H9 (cell line): Measurements from ENCODE around the gene STMN3. TPM values are rescaled to one million over a fixed set of nuclear protein-coding genes. Genes with fewer than 3 reads are reported as not detected.

ENCODE experiments used
- DNase-seq: peaks from one replicate; pipeline ENCODE4 v3.0.0-alpha.2; 2017
- H2AFZ ChIP-seq: one replicate; pipeline ENCODE4 v1.6.1; 2013; ENCODE audit warnings: mild to moderate bottlenecking, low read length, control low read depth, moderate library complexity
- H2AK5ac ChIP-seq: 2 replicates; pipeline ENCODE4 v1.6.1; 2013; ENCODE audit warnings: low read length, control low read depth, mixed read lengths; ENCODE audit not compliant: insufficient read length
- H2BK120ac ChIP-seq: one replicate; pipeline ENCODE4 v1.6.1; 2013; ENCODE audit warnings: low read depth, mild to moderate bottlenecking, low read length, control low read depth, inconsistent platforms; ENCODE audit not compliant: poor library complexity, severe bottlenecking
- H2BK12ac ChIP-seq: 2 replicates; pipeline ENCODE4 v1.6.1; 2013; ENCODE audit warnings: low read length, control low read depth, mixed read lengths, low read depth; ENCODE audit not compliant: insufficient read length
- H2BK15ac ChIP-seq: 2 replicates; pipeline ENCODE4 v1.6.1; 2013; ENCODE audit warnings: low read depth, low read length, control low read depth
- H2BK20ac ChIP-seq: one replicate; pipeline ENCODE4 v1.6.1; 2013; ENCODE audit warnings: low read depth, mild to moderate bottlenecking, low read length, control low read depth, inconsistent platforms; ENCODE audit not compliant: poor library complexity, severe bottlenecking
- H2BK5ac ChIP-seq: 2 replicates; pipeline ENCODE4 v1.6.1; 2013; ENCODE audit warnings: low read length, control low read depth, mixed read lengths; ENCODE audit not compliant: insufficient read length
- H3K14ac ChIP-seq: 2 replicates; pipeline ENCODE4 v1.6.1; 2013; ENCODE audit warnings: low read length, control low read depth; ENCODE audit not compliant: insufficient read depth
- H3K18ac ChIP-seq: 2 replicates; pipeline ENCODE4 v1.6.1; 2013; ENCODE audit warnings: low read depth, mild to moderate bottlenecking, mixed read lengths, low read length, control low read depth; ENCODE audit not compliant: insufficient read length
- H3K23ac ChIP-seq: 2 replicates; pipeline ENCODE4 v1.6.1; 2013; ENCODE audit warnings: low read length, control low read depth, mixed read lengths, low read depth; ENCODE audit not compliant: insufficient read length
- H3K23me2 ChIP-seq: 2 replicates; pipeline ENCODE4 v1.6.1; 2013; ENCODE audit warnings: low read depth, mild to moderate bottlenecking, mixed read lengths, low read length, control low read depth; ENCODE audit not compliant: insufficient read length, poor library complexity, severe bottlenecking
- H3K27ac ChIP-seq: 2 replicates; pipeline ENCODE4 v1.5.1; 2013; ENCODE audit warnings: low read length, control low read depth, mixed read lengths, low read depth; ENCODE audit not compliant: insufficient read length
- H3K27me3 ChIP-seq: 2 replicates; pipeline ENCODE4 v1.6.1; 2013; ENCODE audit warnings: low read length, control low read depth, inconsistent platforms; ENCODE audit not compliant: insufficient read depth
- H3K4ac ChIP-seq: 2 replicates; pipeline ENCODE4 v1.6.1; 2013; ENCODE audit warnings: low read depth, mild to moderate bottlenecking, control low read depth, inconsistent platforms, low read length, moderate library complexity
- H3K4me1 ChIP-seq: 2 replicates; pipeline ENCODE4 v1.6.1; 2013; ENCODE audit warnings: low read length, control low read depth, inconsistent platforms; ENCODE audit not compliant: insufficient read depth
- H3K4me2 ChIP-seq: 2 replicates; pipeline ENCODE4 v1.6.1; 2013; ENCODE audit warnings: low read length, control low read depth, mixed read lengths; ENCODE audit not compliant: insufficient read length, insufficient read depth
- H3K56ac ChIP-seq: 2 replicates; pipeline ENCODE4 v1.6.1; 2013; ENCODE audit warnings: low read depth, mild to moderate bottlenecking, mixed read lengths, low read length, control low read depth; ENCODE audit not compliant: insufficient read length
- H3K79me1 ChIP-seq: 2 replicates; pipeline ENCODE4 v1.6.1; 2013; ENCODE audit warnings: low read depth, mild to moderate bottlenecking, moderate library complexity, low read length, control low read depth, inconsistent platforms; ENCODE audit not compliant: insufficient read depth, poor library complexity, severe bottlenecking
- H3K79me2 ChIP-seq: 2 replicates; pipeline ENCODE4 v1.6.1; 2013; ENCODE audit warnings: low read length, control low read depth, inconsistent platforms; ENCODE audit not compliant: insufficient read depth
- H3K9ac ChIP-seq: 2 replicates; pipeline ENCODE4 v1.6.1; 2013; ENCODE audit warnings: low read length, control low read depth, mixed read lengths; ENCODE audit not compliant: insufficient read length; ENCODE audit errors: extremely low read depth
- H3K9me3 ChIP-seq: one replicate; pipeline ENCODE4 v1.6.1; 2013; ENCODE audit warnings: low read depth, low read length, inconsistent platforms; ENCODE audit not compliant: control insufficient read depth
- H3T11ph ChIP-seq: one replicate; pipeline ENCODE4 v1.6.1; 2013; ENCODE audit warnings: mild to moderate bottlenecking, low read length, control low read depth, inconsistent platforms
- H4K20me1 ChIP-seq: one replicate; pipeline ENCODE4 v1.6.1; 2013; ENCODE audit not compliant: control insufficient read depth, insufficient read length, insufficient read depth
- H4K5ac ChIP-seq: 2 replicates; pipeline ENCODE4 v1.6.1; 2013; ENCODE audit warnings: low read depth, mild to moderate bottlenecking, mixed read lengths, low read length, control low read depth; ENCODE audit not compliant: insufficient read length
- H4K8ac ChIP-seq: replicated peaks from 2 replicates; pipeline ENCODE4 v1.6.1; 2013; ENCODE audit warnings: low read length, control low read depth, mixed read lengths, low read depth; ENCODE audit not compliant: insufficient read length
- H4K91ac ChIP-seq: 2 replicates; pipeline ENCODE4 v1.6.1; 2013; ENCODE audit warnings: low read depth, mild to moderate bottlenecking, moderate library complexity, mixed read lengths, low read length, control low read depth; ENCODE audit not compliant: insufficient read length
- H3K27ac Mint-ChIP-seq, 3 experiments: 2 replicates in 2 of 3; 3 replicates in 1 of 3; pipeline ENCODE4 v1.8.0; 2020 to 2021; ENCODE audit warnings: mixed read lengths in 3 of 3, mild to moderate bottlenecking in 1 of 3, moderate library complexity in 1 of 3
- H3K27me3 Mint-ChIP-seq: 2 replicates; pipeline ENCODE4 v1.8.0; 2021; ENCODE audit warnings: low read depth, mild to moderate bottlenecking, moderate library complexity, mixed read lengths
- H3K36me3 Mint-ChIP-seq, 3 experiments: 2 replicates in 2 of 3; 3 replicates in 1 of 3; pipeline ENCODE4 v1.8.0; 2020 to 2021; ENCODE audit warnings: low read depth in 3 of 3, mixed read lengths in 3 of 3; ENCODE audit not compliant: insufficient read depth in 1 of 3
- H3K4me1 Mint-ChIP-seq, 2 experiments: 2 replicates each; pipeline ENCODE4 v1.8.0; 2020; ENCODE audit warnings: mixed read lengths in 2 of 2
- H3K4me3 Mint-ChIP-seq, 2 experiments: 2 replicates in 1 of 2; 3 replicates in 1 of 2; pipeline ENCODE4 v1.8.0; 2020 to 2021; ENCODE audit warnings: mild to moderate bottlenecking in 2 of 2, mixed read lengths in 2 of 2, moderate library complexity in 1 of 2
- H3K9me3 Mint-ChIP-seq, 2 experiments: 2 replicates in 1 of 2; 3 replicates in 1 of 2; pipeline ENCODE4 v1.8.0; 2020; ENCODE audit warnings: mild to moderate bottlenecking in 2 of 2, mixed read lengths in 2 of 2, moderate library complexity in 1 of 2
- CTCF ChIP-seq: fragments of 200-600 bp; sonication (generic); conservative IDR thresholded peaks from 3 replicates; pipeline ENCODE4 v1.8.0; 2021; ENCODE audit warnings: antibody characterized with exemption, mild to moderate bottlenecking
- WGBS: extraction: QIAGEN DNeasy Blood & Tissue Kit; methylation state at CpG from one replicate; pipeline ENCODE4 v1.1.7; 2013; ENCODE audit warnings: missing lambda C conversion rate, low lambda C conversion rate, mixed read lengths; ENCODE audit not compliant: insufficient read length; ENCODE audit errors: extremely low coverage; 5-methylcytosine and 5-hydroxymethylcytosine counted together
- total RNA-seq: library from RNA; stranded (reverse); gene quantifications from 2 replicates; pipeline ENCODE4 v1.2.1, GENCODE V29; 2021

STMN3 gene
- total RNA-seq, 1 experiment from 2014 or later = 54.0 TPM

DNA sequence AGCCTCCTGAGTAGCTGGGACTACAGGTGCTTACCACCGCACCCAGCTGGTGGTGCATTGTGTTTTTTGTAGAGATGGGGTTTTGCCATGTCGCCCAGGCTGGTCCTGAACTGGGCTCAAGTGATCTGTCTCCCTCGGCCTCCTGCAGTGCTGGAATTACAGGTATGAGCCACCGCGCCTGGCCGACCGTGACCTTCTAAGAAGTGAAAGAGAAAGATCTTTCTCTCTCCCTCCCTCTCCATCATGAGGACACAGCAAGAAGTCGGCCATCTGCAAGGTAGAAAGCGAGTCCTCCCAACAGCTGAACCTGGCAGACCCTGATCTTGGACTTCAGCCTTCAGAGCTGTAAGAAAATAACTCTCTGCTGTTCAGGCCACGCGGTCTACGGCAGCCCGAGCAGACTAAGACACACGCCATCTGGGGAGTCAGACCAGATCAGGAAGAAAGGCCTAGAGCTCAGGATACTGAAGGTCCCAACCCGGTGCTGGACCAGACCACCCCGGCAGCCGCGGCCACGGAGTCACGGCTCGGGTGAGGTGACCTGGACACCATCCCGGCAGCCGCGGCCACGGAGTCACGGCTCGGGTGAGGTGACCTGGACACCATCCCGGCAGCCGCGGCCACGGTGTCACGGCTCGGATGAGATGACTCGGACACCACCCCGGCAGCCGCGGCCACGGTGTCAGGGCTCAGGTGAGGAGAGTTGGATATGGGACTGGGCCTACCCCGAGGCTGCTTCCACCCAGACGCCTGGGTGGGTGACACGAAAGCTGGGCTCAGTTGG is 35.9 kb downstream of the STMN3 start:
- no peak overlapping the region for H3K14ac ChIP-seq
- no peak for TF ChIP-seq CTCF
- no peak overlapping the region for H2BK120ac ChIP-seq
- WGBS = no CpG with 5 or more reads among the region's 41 CpGs
- no peak overlapping the region for H3T11ph ChIP-seq
- no peaks in the 10 kb centered on the region for H3K27me3 ChIP-seq
- peaks cover 17 to 19% of the 10 kb centered on the region in 2 experiments for H3K9me3 Mint-ChIP-seq
- no peak for DNase-seq
- H4K91ac ChIP-seq = no peak overlapping the region
- no peak overlapping the region for H3K18ac ChIP-seq
- no peak overlapping the region for H3K27ac Mint-ChIP-seq
- no peak overlapping the region for H4K5ac ChIP-seq
- no peak overlapping the region for H3K4me3 Mint-ChIP-seq
- H2AFZ ChIP-seq = no peak overlapping the region
- H3K56ac ChIP-seq = no peak overlapping the region
- H3K4ac ChIP-seq = no peak overlapping the region
- H3K9ac ChIP-seq = no peak overlapping the region
- no peak overlapping the region for H2BK20ac ChIP-seq
- no peaks in the 10 kb centered on the region for H3K4me1 ChIP-seq
- H2AK5ac ChIP-seq = no peak overlapping the region
- peaks cover 48 to 61% (median 59%) of the 10 kb centered on the region in 3 experiments for H3K36me3 Mint-ChIP-seq
- no peak overlapping the region for H3K23ac ChIP-seq
- H3K27me3 Mint-ChIP-seq = no peaks in the 10 kb centered on the region; the same call in 1 of the 2 replicates
- H2BK5ac ChIP-seq = no peak overlapping the region
- no peak overlapping the region for H3K4me2 ChIP-seq
- H4K8ac ChIP-seq = no peak overlapping the region
- H2BK15ac ChIP-seq = no peak overlapping the region
- no peaks in the 10 kb centered on the region; the same call in 1 of the 2 replicates for H3K79me2 ChIP-seq
- peaks cover 6 to 7% of the 10 kb centered on the region in 2 experiments for H3K4me1 Mint-ChIP-seq
- no peaks in the 10 kb centered on the region for H3K23me2 ChIP-seq
- no peak overlapping the region for H3K27ac ChIP-seq
- peaks cover 4% of the 10 kb centered on the region for H3K79me1 ChIP-seq
- no peak overlapping the region for H2BK12ac ChIP-seq
- H3K9me3 ChIP-seq = peaks cover 13% of the 10 kb centered on the region
- no peaks in the 10 kb centered on the region for H4K20me1 ChIP-seq
